ENCODE results near the gene SNX30.

The SNX30 gene

DNA sequence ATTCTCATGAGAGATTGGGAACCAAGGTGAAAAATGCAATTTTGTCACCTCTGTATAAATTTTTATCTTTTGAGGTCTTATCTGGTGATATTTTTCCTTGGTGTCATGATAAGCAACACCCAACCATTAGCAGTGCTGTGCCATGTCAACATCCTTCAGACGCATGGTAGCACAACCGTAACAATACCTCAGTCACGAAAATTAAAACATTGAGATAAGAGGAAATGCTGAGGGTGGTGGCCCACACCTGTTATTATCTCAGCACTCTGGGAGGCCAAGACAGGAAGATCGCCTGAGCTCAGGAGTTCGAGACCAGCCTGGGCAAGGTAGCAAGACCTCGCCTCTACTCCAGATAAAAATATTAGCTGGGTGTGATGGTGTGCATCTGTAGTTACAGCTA lies 107.4 kb downstream of the SNX30 start:
- H2BK120ac ChIP-seq (ENCODE audit: insufficient read depth, low read length, poor library complexity) = no peak overlapping the region
- no peak overlapping the region for H2BK12ac ChIP-seq (ENCODE audit: low read length)
- no peaks in the 10 kb centered on the region for H3K27me3 ChIP-seq (ENCODE audit: insufficient read depth, low read length)
- H3K4me3 ChIP-seq (ENCODE audit: low read depth, low read length) = no peak overlapping the region
- no peak overlapping the region for H3K4ac ChIP-seq (ENCODE audit: low read depth, low read length)
- no peak overlapping the region for H4K91ac ChIP-seq (ENCODE audit: low read depth, low read length)
- WGBS (ENCODE audit: extremely low coverage, insufficient coverage, insufficient read length) = no CpG with 5 or more reads among the region's 6 CpGs
- H4K12ac ChIP-seq (ENCODE audit: low read depth, low read length) = no peak overlapping the region
- peaks cover 4 to 6% of the 10 kb centered on the region in 2 experiments for H3K36me3 ChIP-seq (ENCODE audit: control insufficient read depth in 1 of 2, insufficient read depth in 2 of 2, low read length in 2 of 2)
- H3K79me1 ChIP-seq (ENCODE audit: low read length) = no peaks in the 10 kb centered on the region
- no peak overlapping the region for H3K23ac ChIP-seq (ENCODE audit: low read length)
- no peak overlapping the region for H3K9ac ChIP-seq (ENCODE audit: low read length)
- no peak overlapping the region for H2BK5ac ChIP-seq (ENCODE audit: low read depth, low read length, poor library complexity)
- no peak for DNase-seq
- no peak overlapping the region for H4K8ac ChIP-seq (ENCODE audit: low read depth, low read length)
- no peaks in the 10 kb centered on the region for H3K9me3 ChIP-seq (ENCODE audit: insufficient read depth, low read depth, low read length)
- H3K14ac ChIP-seq (ENCODE audit: low read length) = no peak overlapping the region
- H2AFZ ChIP-seq (ENCODE audit: insufficient read depth, low read length, poor library complexity) = no peak overlapping the region
- H3K4me1 ChIP-seq (ENCODE audit: control insufficient read depth in 1 of 2, insufficient read depth in 2 of 2, low read length in 2 of 2) = no peaks in the 10 kb centered on the region
- no peak overlapping the region for H3K18ac ChIP-seq (ENCODE audit: low read length)
- H3K27ac ChIP-seq (ENCODE audit: low read depth, low read length) = no peak overlapping the region
- H3K4me2 ChIP-seq (ENCODE audit: low read length) = no peak overlapping the region
- no peaks in the 10 kb centered on the region for H3K79me2 ChIP-seq (ENCODE audit: control insufficient read depth, insufficient read depth, low read length, poor library complexity)
- H2AK5ac ChIP-seq (ENCODE audit: low read length) = no peak overlapping the region

DNA sequence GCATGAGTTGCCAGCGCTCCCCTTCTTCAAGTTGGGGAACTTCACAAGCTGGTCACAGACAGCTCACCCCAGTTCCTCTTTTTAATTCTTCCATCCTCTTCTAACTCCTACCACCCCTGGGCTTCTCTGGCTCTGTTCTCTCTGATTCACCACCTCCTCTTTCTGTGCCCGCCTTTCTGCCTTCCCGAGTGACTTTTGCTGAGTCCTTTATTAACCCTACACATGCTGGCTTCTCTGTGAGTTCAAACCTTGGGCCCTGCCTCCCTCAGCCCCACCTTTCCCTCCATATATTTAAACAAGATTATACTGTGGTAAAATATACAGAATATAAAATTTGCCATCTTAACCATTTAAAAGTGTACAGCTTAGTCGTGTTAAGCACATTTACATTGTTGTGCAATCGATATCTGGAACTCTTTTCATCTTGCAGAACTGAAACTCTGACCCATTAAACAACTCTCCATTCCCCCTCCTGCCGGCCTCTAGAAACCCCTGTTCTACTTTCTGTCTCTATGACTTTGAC lies 108.1 kb downstream of the SNX30 start:
- Histone ChIP-seq H3K9ac (ENCODE audit: low read length) (no peak overlapping the region), H3K79me2 (ENCODE audit: control insufficient read depth, insufficient read depth, low read length, poor library complexity) (no peaks in the 10 kb centered on the region), H4K8ac (ENCODE audit: low read depth, low read length) (no peak overlapping the region), H2AFZ (ENCODE audit: insufficient read depth, low read length, poor library complexity) (no peak overlapping the region), H3K27ac (ENCODE audit: low read depth, low read length) (no peak overlapping the region), H4K91ac (ENCODE audit: low read depth, low read length) (no peak overlapping the region), H3K4me3 (ENCODE audit: low read depth, low read length) (no peak overlapping the region), H3K14ac (ENCODE audit: low read length) (no peak overlapping the region), H2BK5ac (ENCODE audit: low read depth, low read length, poor library complexity) (no peak overlapping the region), H3K4me2 (ENCODE audit: low read length) (no peak overlapping the region), H3K4ac (ENCODE audit: low read depth, low read length) (no peak overlapping the region), H3K27me3 (ENCODE audit: insufficient read depth, low read length) (no peaks in the 10 kb centered on the region), H2BK12ac (ENCODE audit: low read length) (no peak overlapping the region), H2AK5ac (ENCODE audit: low read length) (no peak overlapping the region), H4K12ac (ENCODE audit: low read depth, low read length) (no peak overlapping the region), H3K23ac (ENCODE audit: low read length) (no peak overlapping the region), H3K4me1 (ENCODE audit: control insufficient read depth in 1 of 2, insufficient read depth in 2 of 2, low read length in 2 of 2) (no peaks in the 10 kb centered on the region), H3K18ac (ENCODE audit: low read length) (no peak overlapping the region), H3K9me3 (ENCODE audit: insufficient read depth, low read depth, low read length) (no peaks in the 10 kb centered on the region), H2BK120ac (ENCODE audit: insufficient read depth, low read length, poor library complexity) (no peak overlapping the region), H3K36me3 (ENCODE audit: control insufficient read depth in 1 of 2, insufficient read depth in 2 of 2, low read length in 2 of 2) (peaks cover 4 to 6% of the 10 kb centered on the region in 2 experiments), H3K79me1 (ENCODE audit: low read length) (no peaks in the 10 kb centered on the region)
- peak in 1 of 2 donors; percentile 20 for DNase-seq
- WGBS (ENCODE audit: extremely low coverage, insufficient coverage, insufficient read length) = no CpG with 5 or more reads among the region's 6 CpGs

- Histone ChIP-seq H4K12ac (ENCODE audit: low read depth, low read length) (no peak overlapping the region), H3K4ac (ENCODE audit: low read depth, low read length) (no peak overlapping the region), H3K23ac (ENCODE audit: low read length) (no peak overlapping the region), H3K14ac (ENCODE audit: low read length) (no peak overlapping the region), H3K4me3 (ENCODE audit: low read depth, low read length) (no peak overlapping the region), H2BK120ac (ENCODE audit: insufficient read depth, low read length, poor library complexity) (no peak overlapping the region), H4K8ac (ENCODE audit: low read depth, low read length) (no peak overlapping the region), H3K18ac (ENCODE audit: low read length) (no peak overlapping the region), H3K9me3 (ENCODE audit: insufficient read depth, low read depth, low read length) (no peaks in the 10 kb centered on the region), H3K79me1 (ENCODE audit: low read length) (no peaks in the 10 kb centered on the region), H3K4me2 (ENCODE audit: low read length) (no peak overlapping the region), H3K27ac (ENCODE audit: low read depth, low read length) (no peak overlapping the region), H3K27me3 (ENCODE audit: insufficient read depth, low read length) (no peaks in the 10 kb centered on the region), H4K91ac (ENCODE audit: low read depth, low read length) (no peak overlapping the region), H2BK5ac (ENCODE audit: low read depth, low read length, poor library complexity) (no peak overlapping the region), H2BK12ac (ENCODE audit: low read length) (no peak overlapping the region), H3K9ac (ENCODE audit: low read length) (no peak overlapping the region), H3K4me1 (ENCODE audit: control insufficient read depth in 1 of 2, insufficient read depth in 2 of 2, low read length in 2 of 2) (no peaks in the 10 kb centered on the region), H3K36me3 (ENCODE audit: control insufficient read depth in 1 of 2, insufficient read depth in 2 of 2, low read length in 2 of 2) (peaks cover 4 to 11% of the 10 kb centered on the region in 2 experiments), H3K79me2 (ENCODE audit: control insufficient read depth, insufficient read depth, low read length, poor library complexity) (no peaks in the 10 kb centered on the region), H2AK5ac (ENCODE audit: low read length) (no peak overlapping the region), H2AFZ (ENCODE audit: insufficient read depth, low read length, poor library complexity) (no peak overlapping the region)
- no CpG with 5 or more reads among the region's 1 CpG for WGBS (ENCODE audit: extremely low coverage, insufficient coverage, insufficient read length)
- DNase-seq = no peak
These were observed 109.9 kb downstream of the SNX30 start for GRCh38 chr9:112860451-112860850.

GRCh38 chr9:112861155-112861554 lies 110.6 kb downstream of the SNX30 start:
- Histone ChIP-seq H4K8ac (ENCODE audit: low read depth, low read length) (no peak overlapping the region), H3K23ac (ENCODE audit: low read length) (no peak overlapping the region), H3K79me1 (ENCODE audit: low read length) (no peaks in the 10 kb centered on the region), H2BK5ac (ENCODE audit: low read depth, low read length, poor library complexity) (no peak overlapping the region), H3K79me2 (ENCODE audit: control insufficient read depth, insufficient read depth, low read length, poor library complexity) (no peaks in the 10 kb centered on the region), H3K18ac (ENCODE audit: low read length) (no peak overlapping the region), H4K91ac (ENCODE audit: low read depth, low read length) (no peak overlapping the region), H3K4me3 (ENCODE audit: low read depth, low read length) (no peak overlapping the region), H2BK120ac (ENCODE audit: insufficient read depth, low read length, poor library complexity) (no peak overlapping the region), H3K36me3 (ENCODE audit: control insufficient read depth in 1 of 2, insufficient read depth in 2 of 2, low read length in 2 of 2) (peaks cover 4 to 11% of the 10 kb centered on the region in 2 experiments), H3K9ac (ENCODE audit: low read length) (no peak overlapping the region), H2AK5ac (ENCODE audit: low read length) (no peak overlapping the region), H3K4ac (ENCODE audit: low read depth, low read length) (no peak overlapping the region), H3K27me3 (ENCODE audit: insufficient read depth, low read length) (no peaks in the 10 kb centered on the region), H3K4me1 (ENCODE audit: control insufficient read depth in 1 of 2, insufficient read depth in 2 of 2, low read length in 2 of 2) (no peaks in the 10 kb centered on the region), H3K14ac (ENCODE audit: low read length) (no peak overlapping the region), H4K12ac (ENCODE audit: low read depth, low read length) (no peak overlapping the region), H2AFZ (ENCODE audit: insufficient read depth, low read length, poor library complexity) (no peak overlapping the region), H3K27ac (ENCODE audit: low read depth, low read length) (no peak overlapping the region), H3K4me2 (ENCODE audit: low read length) (no peak overlapping the region), H3K9me3 (ENCODE audit: insufficient read depth, low read depth, low read length) (no peaks in the 10 kb centered on the region), H2BK12ac (ENCODE audit: low read length) (no peak overlapping the region)
- no CpG with 5 or more reads among the region's 3 CpGs for WGBS (ENCODE audit: extremely low coverage, insufficient coverage, insufficient read length)
- DNase-seq = no peak
